Gastrocnemius medialis (tissue), 4 donors: ENCODE results near the gene MAP1LC3B2. TPM values are rescaled to one million over a fixed set of nuclear protein-coding genes. Genes with fewer than 3 reads are reported as not detected.

ENCODE experiments used
- ATAC-seq, 2 donors: fragments of 150-250 bp; one replicate each; pipeline ENCODE4 v1.9.1; 2016
- DNase-seq, 2 donors: peaks; one replicate each; pipeline ENCODE4 v3.0.0-alpha.2; 2019
- H3K27ac ChIP-seq, 4 donors: fragments of 200-600 bp; sonication (generic); 1 replicate in 1 of 4; 2 replicates in 3 of 4; pipeline ENCODE4 v1.5.1; 2016 to 2018; ENCODE audit warnings: mild to moderate bottlenecking in 2 of 4, moderate library complexity in 1 of 4
- H3K27me3 ChIP-seq, 3 donors: fragments of 200-600 bp; sonication (generic) in 2 of 3; 1 replicate in 1 of 3; 2 replicates in 2 of 3; pipeline versions ENCODE4 v1.5.1 to v1.6.0; 2016 to 2019; ENCODE audit warnings: mild to moderate bottlenecking in 1 of 3, moderate library complexity in 1 of 3
- H3K36me3 ChIP-seq, 2 donors: fragments of 200-600 bp; sonication (generic) in 1 of 2; one replicate each; pipeline ENCODE4 v1.5.1; 2017 to 2018
- H3K4me1 ChIP-seq, 2 donors: fragments of 200-600 bp; sonication (generic) in 1 of 2; one replicate each; pipeline ENCODE4 v1.5.1; 2016 to 2017; ENCODE audit warnings: mild to moderate bottlenecking in 2 of 2
- H3K4me3 ChIP-seq, 4 donors: fragments of 200-600 bp; sonication (generic) in 3 of 4; 1 replicate in 1 of 4; 2 replicates in 3 of 4; pipeline ENCODE4 v1.5.1; 2016 to 2019; ENCODE audit warnings: mild to moderate bottlenecking in 2 of 4
- H3K9me3 ChIP-seq, 3 donors: fragments of 200-600 bp; sonication (generic) in 2 of 3; 1 replicate in 1 of 3; 2 replicates in 2 of 3; pipeline ENCODE4 v1.5.1; 2016 to 2019
- POLR2A ChIP-seq, 2 donors: fragments of 450-650 bp; IDR thresholded peaks; one replicate each; pipeline ENCODE4 v1.6.1; 2017; ENCODE audit warnings: antibody characterized with exemption in 2 of 2, mild to moderate bottlenecking in 2 of 2, moderate library complexity in 2 of 2
- in situ Hi-C, 4 donors: fragments of 200-750 bp; cut with MboI; loops; one replicate each; pipeline versions ENCODE4 v1.15.0 to v1.8.0; 2017; ENCODE audit warnings: low sequenced_read_pairs in 4 of 4
- intact Hi-C: fragments of 100-400 bp; cut with DNase I; formaldehyde crosslinking; loops from one replicate; pipeline ENCODE4 v1.15.1; 2023; ENCODE audit warnings: low total_unique reads
- total RNA-seq, 4 donors: library from RNA; depleted of rRNA; stranded (reverse); fragments of >200 nt; gene quantifications; one replicate each; pipeline versions ENCODE4 v1.1.0 to v1.2.3, GENCODE V29; 2016
- TF ChIP-seq, protein P1 (sequence below), 5 experiments: fragments of 450-650 bp in 3 of 5; fragments of 200-600 bp in 2 of 5; sonication (generic) in 2 of 5; IDR thresholded peaks in 4 of 5; conservative IDR thresholded peaks in 1 of 5; 1 replicate in 4 of 5; 2 replicates in 1 of 5; pipeline ENCODE4 v1.5.1; 2016 to 2019; ENCODE audit warnings: antibody characterized with exemption in 5 of 5, mild to moderate bottlenecking in 3 of 5, moderate library complexity in 3 of 5

Gene MAP1LC3B2
- total RNA-seq, 4 donors from 2014 or later: 0.68 to 2.5 (median 1.4) TPM

DNA sequence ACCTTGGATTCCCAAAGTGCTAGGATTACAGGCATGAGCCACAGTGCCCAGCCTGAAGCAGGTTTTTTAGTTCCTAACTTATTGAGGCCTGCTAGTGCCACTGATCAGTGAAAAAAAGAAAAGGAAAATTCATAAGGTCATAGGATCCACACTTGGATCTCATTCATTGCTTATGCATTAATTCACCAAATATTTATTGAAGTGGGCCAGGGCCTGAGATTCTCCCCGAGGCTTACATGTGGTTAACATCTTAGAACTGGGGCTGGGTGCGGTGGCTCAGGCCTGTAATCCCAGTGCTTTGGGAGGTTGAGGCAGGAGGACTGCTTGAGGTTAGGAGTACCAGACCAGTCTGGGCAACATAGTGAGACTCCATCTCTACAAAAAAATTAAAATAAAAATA is 29.5 kb upstream of the MAP1LC3B2 start:
- no peak overlapping the region for H3K4me3 ChIP-seq

DNA sequence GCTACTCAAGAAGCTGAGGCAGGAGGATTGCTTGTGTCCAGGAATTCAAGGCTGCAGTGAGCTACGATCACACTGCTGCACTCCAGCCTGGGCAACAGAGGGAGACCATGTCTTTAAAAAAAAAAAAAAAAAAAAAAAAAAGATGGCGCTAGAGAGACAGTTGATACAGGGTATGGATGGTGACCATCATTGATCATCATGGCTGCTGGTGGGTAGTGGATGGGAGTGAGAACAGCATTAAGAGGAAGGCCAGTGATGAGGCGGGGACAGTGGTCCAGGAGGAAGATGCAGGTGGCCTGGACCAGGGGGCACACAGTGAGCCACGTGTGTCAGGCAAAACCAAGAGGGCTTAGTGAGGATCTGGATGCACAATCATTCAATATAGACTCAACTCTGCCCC is 26.8 kb upstream of the MAP1LC3B2 start:
- intact Hi-C loops: loop anchor here (5.0 kb wide), 3 partner anchors 65 to 255 kb away; partner anchors contain the start of gene MED13L
- TF ChIP-seq, protein P1, sequence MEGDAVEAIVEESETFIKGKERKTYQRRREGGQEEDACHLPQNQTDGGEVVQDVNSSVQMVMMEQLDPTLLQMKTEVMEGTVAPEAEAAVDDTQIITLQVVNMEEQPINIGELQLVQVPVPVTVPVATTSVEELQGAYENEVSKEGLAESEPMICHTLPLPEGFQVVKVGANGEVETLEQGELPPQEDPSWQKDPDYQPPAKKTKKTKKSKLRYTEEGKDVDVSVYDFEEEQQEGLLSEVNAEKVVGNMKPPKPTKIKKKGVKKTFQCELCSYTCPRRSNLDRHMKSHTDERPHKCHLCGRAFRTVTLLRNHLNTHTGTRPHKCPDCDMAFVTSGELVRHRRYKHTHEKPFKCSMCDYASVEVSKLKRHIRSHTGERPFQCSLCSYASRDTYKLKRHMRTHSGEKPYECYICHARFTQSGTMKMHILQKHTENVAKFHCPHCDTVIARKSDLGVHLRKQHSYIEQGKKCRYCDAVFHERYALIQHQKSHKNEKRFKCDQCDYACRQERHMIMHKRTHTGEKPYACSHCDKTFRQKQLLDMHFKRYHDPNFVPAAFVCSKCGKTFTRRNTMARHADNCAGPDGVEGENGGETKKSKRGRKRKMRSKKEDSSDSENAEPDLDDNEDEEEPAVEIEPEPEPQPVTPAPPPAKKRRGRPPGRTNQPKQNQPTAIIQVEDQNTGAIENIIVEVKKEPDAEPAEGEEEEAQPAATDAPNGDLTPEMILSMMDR (IDR thresholded peaks at IDR 0.05 in 4 of 5, conservative IDR thresholded peaks at IDR 0.05 in 1 of 5): no peak
- TF ChIP-seq POLR2A (IDR thresholded peaks at IDR 0.05): no peak
- no peak overlapping the region for H3K4me3 ChIP-seq
- H3K9me3 ChIP-seq: no peaks in the 10 kb centered on the region
- H3K4me1 ChIP-seq: peaks cover 5 to 11% of the 10 kb centered on the region in 2 donors
- ATAC-seq: no peak
- no peak overlapping the region for H3K27ac ChIP-seq
- no peaks in the 10 kb centered on the region for H3K36me3 ChIP-seq
- no peaks in the 10 kb centered on the region for H3K27me3 ChIP-seq
- DNase-seq: no peak
- in situ Hi-C loops: no loop called here

More for the DNA sequence above, 29.5 kb upstream of the MAP1LC3B2 start:
- H3K4me1 ChIP-seq: peaks cover 11 to 20% of the 10 kb centered on the region in 2 donors
- ATAC-seq: no peak
- intact Hi-C loops: loop anchor here (5.0 kb wide), 3 partner anchors 68 to 252 kb away; partner anchors contain the start of gene MED13L
- H3K36me3 ChIP-seq: no peaks in the 10 kb centered on the region
- no peaks in the 10 kb centered on the region for H3K9me3 ChIP-seq
- TF ChIP-seq, protein P1 (IDR thresholded peaks at IDR 0.05 in 4 of 5, conservative IDR thresholded peaks at IDR 0.05 in 1 of 5): no peak
- no peak for TF ChIP-seq POLR2A (IDR thresholded peaks at IDR 0.05)
- H3K27me3 ChIP-seq: no peaks in the 10 kb centered on the region
- in situ Hi-C loops: no loop called here
- no peak overlapping the region for H3K27ac ChIP-seq
- DNase-seq: no peak

DNA sequence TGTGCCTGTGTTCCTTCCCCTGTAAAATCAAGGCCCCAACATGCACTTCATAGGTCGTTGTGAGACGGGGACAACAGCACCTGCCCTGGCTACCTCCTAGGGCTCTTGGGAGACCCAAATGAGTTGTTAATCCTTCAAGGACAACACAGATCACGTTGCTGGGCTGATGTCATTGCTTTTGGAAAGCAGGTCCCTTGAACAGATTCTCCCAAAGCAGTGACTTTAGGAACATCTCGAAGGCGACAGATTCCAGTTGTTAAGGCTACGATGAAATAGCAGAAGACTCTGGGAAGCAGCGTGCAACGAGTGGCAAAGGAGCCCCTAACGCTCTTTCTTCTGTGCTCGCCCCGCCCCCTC is 26.2 kb upstream of the MAP1LC3B2 start:
- intact Hi-C loops: loop anchor here (5.0 kb wide), 3 partner anchors 64 to 256 kb away; partner anchors contain the start of gene MED13L
- in situ Hi-C loops: no loop called here
- Histone ChIP-seq H3K4me3 (peak overlapping the region; percentile 50 to 88 (median 74)), H3K36me3 (no peaks in the 10 kb centered on the region), H3K27ac (peak overlapping the region in 1 of 4 donors; percentile 81), H3K27me3 (no peaks in the 10 kb centered on the region), H3K9me3 (no peaks in the 10 kb centered on the region), H3K4me1 (peaks cover 5 to 11% of the 10 kb centered on the region in 2 donors)
- no peak for DNase-seq
- peak in 1 of 2 donors; percentile 16 for ATAC-seq
- TF ChIP-seq, protein P1 (IDR thresholded peaks at IDR 0.05 in 4 of 5, conservative IDR thresholded peaks at IDR 0.05 in 1 of 5): no peak
- TF ChIP-seq POLR2A (IDR thresholded peaks at IDR 0.05): no peak

DNA sequence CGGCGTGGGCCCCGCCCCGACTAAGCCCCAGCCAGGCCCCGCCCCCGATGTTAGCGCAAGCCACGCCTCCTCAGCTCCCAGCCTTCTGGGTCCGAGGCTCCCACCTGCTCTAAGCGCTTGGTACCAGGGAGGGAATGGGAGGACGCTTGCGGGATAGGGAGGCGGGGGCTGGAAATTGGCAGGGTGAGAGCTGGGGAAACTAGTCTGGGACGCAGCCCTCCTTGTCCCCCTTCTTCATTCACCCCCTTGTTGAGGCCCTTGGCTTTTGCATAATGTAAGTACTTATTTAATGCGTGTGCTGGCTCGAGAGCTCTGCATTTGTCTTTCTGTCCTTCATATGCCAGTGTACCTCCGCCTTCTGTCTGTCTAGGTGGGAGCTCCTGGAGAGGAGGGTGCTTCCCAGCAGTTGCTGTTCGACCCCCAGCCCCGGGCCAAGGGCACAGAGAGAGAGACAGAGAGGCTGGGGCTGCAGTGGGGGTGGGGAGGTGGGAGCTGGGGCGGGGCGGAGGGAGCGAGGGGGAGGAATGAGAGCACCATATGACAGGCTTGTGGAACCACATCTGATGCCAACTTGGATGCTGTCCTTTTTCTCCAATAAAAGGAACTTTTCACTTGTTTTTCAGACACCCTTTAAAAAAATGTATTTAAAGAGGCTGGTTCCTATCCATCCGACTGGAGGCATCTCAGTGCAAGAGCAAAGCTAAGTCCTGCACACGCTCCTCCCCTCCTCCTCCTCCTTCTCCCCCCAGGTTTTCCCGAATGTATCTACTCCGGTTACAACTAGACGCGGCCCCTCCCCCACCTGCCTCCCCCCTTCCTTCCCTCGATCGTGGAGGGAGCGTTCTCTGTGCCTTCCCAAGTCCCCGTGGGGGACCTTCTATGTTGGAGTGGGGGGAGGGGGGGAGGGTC is 25.6 kb upstream of the MAP1LC3B2 start:
- Histone ChIP-seq H3K4me1 (peaks cover 5 to 11% of the 10 kb centered on the region in 2 donors), H3K4me3 (peak overlapping the region; percentile 50 to 88 (median 74)), H3K36me3 (no peaks in the 10 kb centered on the region), H3K9me3 (no peaks in the 10 kb centered on the region), H3K27me3 (no peaks in the 10 kb centered on the region), H3K27ac (peak overlapping the region; percentile 75 to 81 (median 80))
- intact Hi-C loops: loop anchor here (5.0 kb wide), 3 partner anchors 64 to 256 kb away; partner anchors contain the start of gene MED13L
- in situ Hi-C loops: no loop called here
- DNase-seq: peak; percentile 31 to 58
- peak; percentile 77 to 80 for ATAC-seq
- peak in 1 of 2 donors; percentile 36 for TF ChIP-seq POLR2A (IDR thresholded peaks at IDR 0.05)
- TF ChIP-seq, protein P1 (IDR thresholded peaks at IDR 0.05 in 4 of 5, conservative IDR thresholded peaks at IDR 0.05 in 1 of 5): no peak
